OCI-LY7 (cell line): Measurements from ENCODE around the gene PGRMC2. TPM values are rescaled to one million over a fixed set of nuclear protein-coding genes. Genes with fewer than 3 reads are reported as not detected.

Experiments used
- BruUV-seq: library from RNA; stranded (reverse); fragments of 400-500 nt; replicated peaks from 2 replicates; lab custom pipeline; 2021; lab: Mats Ljungman, UMichigan
- CTCF ChIA-PET: fragments of 300-600 bp; sonication (Branson Sonifier 250); formaldehyde crosslinking; loops from one replicate; lab custom pipeline; 2022; ENCODE audit warnings: antibody characterized with exemption; ENCODE audit not compliant: unreplicated experiment; lab: Charles Lee
- POLR2A ChIA-PET: fragments of 300-600 bp; sonication (Branson Sonifier 250); formaldehyde crosslinking; loops from one replicate; lab custom pipeline; 2022; ENCODE audit warnings: antibody characterized with exemption; lab: Charles Lee
- DNase-seq: peaks from one replicate; pipeline ENCODE4 v3.0.0-alpha.2; 2015; ENCODE audit warnings: low spot score
- H2AFZ ChIP-seq: fragments of 200-600 bp; sonication (generic), shearing (Covaris generic); 2 replicates; pipeline ENCODE4 v1.6.1; 2014; ENCODE audit warnings: mild to moderate bottlenecking, antibody characterized with exemption, low read length, moderate library complexity
- H3K27ac ChIP-seq: fragments of 200-600 bp; sonication (generic); 2 replicates; pipeline ENCODE4 v1.5.1; 2014; ENCODE audit warnings: mixed run types, low read depth, mild to moderate bottlenecking, moderate library complexity, low read length, inconsistent platforms; ENCODE audit not compliant: poor library complexity, severe bottlenecking
- H3K36me3 ChIP-seq: fragments of 200-600 bp; sonication (generic); 2 replicates; pipeline ENCODE4 v1.6.1; 2014; ENCODE audit warnings: mild to moderate bottlenecking, antibody characterized with exemption, low read length, moderate library complexity, mixed read lengths; ENCODE audit not compliant: insufficient read depth
- H3K4me1 ChIP-seq: fragments of 200-600 bp; sonication (generic); 2 replicates; pipeline ENCODE4 v1.5.1; 2014; ENCODE audit warnings: mild to moderate bottlenecking, low read length; ENCODE audit not compliant: insufficient read depth, poor library complexity, severe bottlenecking
- H3K4me2 ChIP-seq: fragments of 200-600 bp; sonication (generic); 2 replicates; pipeline ENCODE4 v1.6.1; 2014; ENCODE audit warnings: mild to moderate bottlenecking, low read length
- H3K4me3 ChIP-seq: fragments of 200-600 bp; sonication (generic); 2 replicates; pipeline ENCODE4 v1.5.1; 2014; ENCODE audit warnings: mild to moderate bottlenecking, low read depth, low read length; ENCODE audit not compliant: poor library complexity, severe bottlenecking
- H3K79me2 ChIP-seq: fragments of 200-600 bp; sonication (generic); 2 replicates; pipeline ENCODE4 v1.6.1; 2016; ENCODE audit warnings: low read depth, mild to moderate bottlenecking, low read length, moderate library complexity, mixed read lengths; ENCODE audit not compliant: insufficient read depth
- H3K9me2 ChIP-seq: fragments of 200-600 bp; sonication (generic); 2 replicates; pipeline ENCODE4 v1.6.1; 2016; ENCODE audit warnings: mild to moderate bottlenecking, low read length, mixed read lengths; ENCODE audit not compliant: insufficient read depth
- H3K9me3 ChIP-seq: fragments of 200-600 bp; sonication (generic); 2 replicates; pipeline ENCODE4 v1.6.1; 2014; ENCODE audit warnings: mild to moderate bottlenecking, mixed run types, low read length, mixed read lengths
- H4K20me1 ChIP-seq: fragments of 200-600 bp; sonication (generic); 2 replicates; pipeline ENCODE4 v1.6.1; 2014; ENCODE audit warnings: mild to moderate bottlenecking, antibody characterized with exemption, low read length, moderate library complexity, mixed read lengths; ENCODE audit not compliant: insufficient read depth
- CTCF ChIP-seq: fragments of 200-600 bp; sonication (generic); conservative IDR thresholded peaks from 2 replicates; pipeline ENCODE4 v1.5.1; 2014; ENCODE audit warnings: mild to moderate bottlenecking, antibody characterized with exemption, low read length, moderate library complexity, mixed read lengths
- EZH2phosphoT487 ChIP-seq: fragments of 200-600 bp; sonication (generic); IDR thresholded peaks from 2 replicates; pipeline ENCODE4 v1.6.1; 2018; ENCODE audit warnings: low read depth, borderline replicate concordance, mild to moderate bottlenecking, mixed run types, antibody characterized with exemption, low read length, moderate library complexity, mixed read lengths
- intact Hi-C: fragments of 100-400 bp; cut with micrococcal nuclease; formaldehyde crosslinking; loops from one replicate; pipeline ENCODE4 v1.10.0; 2022; ENCODE audit not compliant: unreplicated experiment
- total RNA-seq, 2 experiments: library from RNA; depleted of rRNA in 1 of 2; stranded (reverse); fragments of >200 nt in 1 of 2; shearing (Covaris generic) in 1 of 2; gene quantifications; 2 replicates each; pipeline ENCODE4 v1.2.3, GENCODE V29; 2014 to 2022

Gene PGRMC2
- total RNA-seq, 2 experiments from 2014 or later: 10.5 to 45.3 TPM

GRCh38 chr4:128271551-128271950, 16.1 kb downstream of the PGRMC2 start:
- peaks cover 75% of the 10 kb centered on the region for H3K36me3 ChIP-seq
- CTCF ChIA-PET: no interaction called here
- intact Hi-C loops: no loop called here

GRCh38 chr4:128268970-128269369, 18.6 kb downstream of the PGRMC2 start:
- CTCF ChIA-PET: no interaction called here
- intact Hi-C loops: no loop called here

More at GRCh38 chr4:128271551-128271950, 16.1 kb downstream of the PGRMC2 start:
- DNase-seq: no peak
- BruUV-seq: no TSS peak
- TF ChIP-seq CTCF (no peak), EZH2phosphoT487 (no peak)
- no peaks in the 10 kb centered on the region for H3K4me1 ChIP-seq
- POLR2A ChIA-PET: interaction anchor here (1.4 kb wide), 1 partner anchor 11 kb away, joined by 6 read pairs; no protein-coding TSS in a partner anchor
- H3K4me3 ChIP-seq: no peak overlapping the region
- no peaks in the 10 kb centered on the region for H3K9me2 ChIP-seq
- H2AFZ ChIP-seq: no peak overlapping the region
- H3K9me3 ChIP-seq: 0 out of 2 replicates have a peak, but pooled peaks cover 5% of the 10 kb centered on the region
- H3K27ac ChIP-seq: no peak overlapping the region
- no peak overlapping the region for H3K4me2 ChIP-seq
- H4K20me1 ChIP-seq: no peaks in the 10 kb centered on the region
- H3K79me2 ChIP-seq: peaks cover 42% of the 10 kb centered on the region

More at GRCh38 chr4:128268970-128269369, 18.6 kb downstream of the PGRMC2 start:
- no TSS peak for BruUV-seq
- Histone ChIP-seq H3K4me2 (no peak overlapping the region), H3K4me1 (no peaks in the 10 kb centered on the region), H3K36me3 (peaks cover 52% of the 10 kb centered on the region), H3K9me2 (no peaks in the 10 kb centered on the region), H2AFZ (no peak overlapping the region), H3K79me2 (peaks cover 16% of the 10 kb centered on the region; the same call in 1 of the 2 replicates), H3K9me3 (peaks cover 11% of the 10 kb centered on the region; the same call in 1 of the 2 replicates), H3K27ac (no peak overlapping the region), H4K20me1 (no peaks in the 10 kb centered on the region), H3K4me3 (no peak overlapping the region)
- POLR2A ChIA-PET: interaction anchor here (0.7 kb wide), 1 partner anchor 191 kb away, joined by 4 read pairs; no protein-coding TSS in a partner anchor
- TF ChIP-seq EZH2phosphoT487: no peak
- TF ChIP-seq CTCF: no peak
- no peak for DNase-seq
